Transverse colon (tissue), 4 donors: ENCODE measurements around the gene DGKZ. TPM values are rescaled to one million over a fixed set of nuclear protein-coding genes. Genes with fewer than 3 reads are reported as not detected.
A peak's percentile ranks its signal among the peaks of the same experiment; 100 is the strongest.

Experiments used
- DNase-seq: peaks from one replicate; pipeline ENCODE4 v3.0.0-alpha.2; 2019
- H3K27ac ChIP-seq, 4 donors: fragments of 200-600 bp; sonication (generic); 2 replicates each; pipeline ENCODE4 v1.5.1; 2016 to 2018; ENCODE audit warnings: inconsistent platforms in 4 of 4
- H3K27me3 ChIP-seq: fragments of 200-600 bp; sonication (generic); 2 replicates; pipeline ENCODE4 v1.5.1; 2017; ENCODE audit warnings: inconsistent platforms
- H3K36me3 ChIP-seq, 4 donors: fragments of 200-600 bp; sonication (generic); 2 replicates each; pipeline ENCODE4 v1.5.1; 2017 to 2019; ENCODE audit warnings: inconsistent platforms in 4 of 4
- H3K4me1 ChIP-seq, 4 donors: fragments of 200-600 bp; sonication (generic); 2 replicates each; pipeline ENCODE4 v1.5.1; 2017 to 2020; ENCODE audit warnings: inconsistent platforms in 4 of 4
- H3K4me3 ChIP-seq, 4 donors: fragments of 200-600 bp; sonication (generic); 1 replicate in 1 of 4; 2 replicates in 3 of 4; pipeline versions ENCODE4 v1.5.1 to v1.6.1; 2017 to 2019; ENCODE audit warnings: inconsistent platforms in 4 of 4
- H3K9me3 ChIP-seq, 2 donors: fragments of 200-600 bp; sonication (generic); 2 replicates each; pipeline ENCODE4 v1.5.1; 2017 to 2019; ENCODE audit warnings: inconsistent platforms in 2 of 2
- EP300 ChIP-seq: sonication (generic); formaldehyde crosslinking; IDR thresholded peaks from one replicate; pipeline ENCODE4 v1.6.1; 2017; ENCODE audit warnings: antibody characterized with exemption, low read depth
- POLR2A ChIP-seq: fragments of 450-650 bp; IDR thresholded peaks from one replicate; pipeline ENCODE4 v1.6.1; 2016; ENCODE audit warnings: antibody characterized with exemption, mild to moderate bottlenecking, moderate library complexity
- POLR2AphosphoS5 ChIP-seq, 3 donors: sonication (generic); formaldehyde crosslinking; IDR thresholded peaks; one replicate each; pipeline ENCODE4 v1.6.1; 2016; ENCODE audit warnings: antibody characterized with exemption in 3 of 3
- WGBS, 2 donors: methylation state at CpG; one replicate each; pipeline ENCODE4 v1.1.5; 2018; ENCODE audit warnings: low coverage in 1 of 2; 5-methylcytosine and 5-hydroxymethylcytosine counted together
- in situ Hi-C, 4 donors: fragments of 200-750 bp; cut with MboI; loops; one replicate each; pipeline versions ENCODE4 v1.15.0 to v1.15.1; 2017; ENCODE audit warnings: low sequenced_read_pairs in 3 of 4, low pct_ligation_motif_present in 1 of 4, low pct_unique_long_range_greater_than_20kb in 1 of 4
- intact Hi-C: fragments of 100-400 bp; cut with DNase I; formaldehyde crosslinking; loops from one replicate; pipeline ENCODE4 v1.15.1; 2023; ENCODE audit warnings: low total_unique reads
- total RNA-seq, 4 donors: library from RNA; depleted of rRNA; stranded (reverse); fragments of >200 nt; gene quantifications; one replicate each; pipeline ENCODE4 v1.1.0, GENCODE V29; 2016
- TF ChIP-seq, protein P1 (sequence below), 5 experiments: fragments of 200-600 bp in 3 of 5; fragments of 450-650 bp in 2 of 5; sonication (generic) in 3 of 5; IDR thresholded peaks; 1 replicate in 2 of 5; 2 replicates in 3 of 5; pipeline ENCODE4 v1.5.1; 2016 to 2017; ENCODE audit warnings: antibody characterized with exemption in 5 of 5, inconsistent platforms in 3 of 5, mild to moderate bottlenecking in 2 of 5, moderate library complexity in 1 of 5

The DGKZ gene
- total RNA-seq, 4 donors from 2014 or later: 56.4 to 105 (median 67.7) TPM

DNA sequence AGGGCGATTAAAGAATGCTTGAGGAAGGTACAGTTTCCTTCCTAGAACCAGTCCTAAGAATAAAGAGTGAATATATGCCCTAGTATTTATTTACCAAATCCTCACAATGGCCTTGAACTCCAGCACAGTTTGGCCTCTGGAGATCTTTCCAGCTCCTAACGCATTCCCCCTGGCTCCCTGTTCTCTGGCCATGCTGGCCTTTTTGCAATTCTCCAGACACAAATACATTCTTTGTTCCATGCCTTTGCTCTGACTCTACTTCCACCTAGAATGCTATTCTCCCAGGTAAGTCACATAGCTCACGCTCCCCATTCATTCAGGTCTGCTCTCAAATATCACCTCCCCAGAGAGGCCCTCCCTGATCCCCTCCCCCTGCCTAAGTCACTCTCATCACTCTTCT is 3.7 kb upstream of the DGKZ start:
- Histone ChIP-seq H3K27me3 (no peaks in the 10 kb centered on the region), H3K4me1 (peaks cover 10 to 33% (median 14%) of the 10 kb centered on the region in 4 donors), H3K27ac (no peak overlapping the region), H3K36me3 (no peaks in the 10 kb centered on the region), H3K9me3 (no peaks in the 10 kb centered on the region), H3K4me3 (no peak overlapping the region)
- WGBS, 2 donors: 87 to 89% methylated on average over 2 to 3 of the region's 3 CpGs
- intact Hi-C loops (no loop called here), in situ Hi-C loops (no loop called here)
- no peak for DNase-seq
- TF ChIP-seq, protein P1, sequence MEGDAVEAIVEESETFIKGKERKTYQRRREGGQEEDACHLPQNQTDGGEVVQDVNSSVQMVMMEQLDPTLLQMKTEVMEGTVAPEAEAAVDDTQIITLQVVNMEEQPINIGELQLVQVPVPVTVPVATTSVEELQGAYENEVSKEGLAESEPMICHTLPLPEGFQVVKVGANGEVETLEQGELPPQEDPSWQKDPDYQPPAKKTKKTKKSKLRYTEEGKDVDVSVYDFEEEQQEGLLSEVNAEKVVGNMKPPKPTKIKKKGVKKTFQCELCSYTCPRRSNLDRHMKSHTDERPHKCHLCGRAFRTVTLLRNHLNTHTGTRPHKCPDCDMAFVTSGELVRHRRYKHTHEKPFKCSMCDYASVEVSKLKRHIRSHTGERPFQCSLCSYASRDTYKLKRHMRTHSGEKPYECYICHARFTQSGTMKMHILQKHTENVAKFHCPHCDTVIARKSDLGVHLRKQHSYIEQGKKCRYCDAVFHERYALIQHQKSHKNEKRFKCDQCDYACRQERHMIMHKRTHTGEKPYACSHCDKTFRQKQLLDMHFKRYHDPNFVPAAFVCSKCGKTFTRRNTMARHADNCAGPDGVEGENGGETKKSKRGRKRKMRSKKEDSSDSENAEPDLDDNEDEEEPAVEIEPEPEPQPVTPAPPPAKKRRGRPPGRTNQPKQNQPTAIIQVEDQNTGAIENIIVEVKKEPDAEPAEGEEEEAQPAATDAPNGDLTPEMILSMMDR (IDR thresholded peaks at IDR 0.05): no peak
- no peak for TF ChIP-seq EP300
- no peak for TF ChIP-seq POLR2A
- no peak for TF ChIP-seq POLR2AphosphoS5 (IDR thresholded peaks at IDR 0.05)

DNA sequence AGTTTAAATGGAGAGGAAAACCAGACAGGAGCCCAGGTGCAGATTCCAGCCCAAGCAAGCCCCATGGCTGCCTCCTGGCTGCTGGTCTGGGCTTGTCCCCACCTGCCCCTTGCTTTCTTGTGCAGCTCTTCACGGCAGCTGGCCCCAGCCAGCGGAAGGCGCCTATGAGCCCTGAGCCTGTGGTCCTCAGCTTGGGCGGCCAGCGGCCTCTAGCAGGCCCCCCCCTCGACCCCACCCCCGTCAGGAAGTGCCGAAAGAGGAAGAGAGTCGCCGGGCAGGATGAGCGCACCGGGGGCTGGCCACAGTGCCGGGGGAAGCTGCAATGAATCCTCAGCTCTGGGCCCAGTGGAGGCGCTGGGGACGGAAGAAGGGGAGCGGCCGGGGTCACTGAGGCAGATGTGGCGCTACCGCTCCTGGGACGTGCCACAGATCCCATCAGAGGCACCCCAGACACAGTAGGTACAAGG is 2.1 kb upstream of the DGKZ start:
- in situ Hi-C loops (no loop called here), intact Hi-C loops (no loop called here)
- no peaks in the 10 kb centered on the region for H3K36me3 ChIP-seq
- DNase-seq: peak; percentile 43
- peak overlapping the region in 3 of 4 donors; percentile 4 to 37 (median 14) for H3K4me3 ChIP-seq
- peak overlapping the region; percentile 51 to 58 (median 57) for H3K27ac ChIP-seq
- H3K4me1 ChIP-seq: peaks cover 13 to 29% (median 19%) of the 10 kb centered on the region in 4 donors
- peak; percentile 24 for TF ChIP-seq POLR2A
- TF ChIP-seq EP300: no peak
- TF ChIP-seq, protein P1 (IDR thresholded peaks at IDR 0.05): no peak
- 67 to 80% methylated on average over 2 to 20 of the region's 20 CpGs for WGBS, 2 donors
- H3K9me3 ChIP-seq: no peaks in the 10 kb centered on the region
- no peaks in the 10 kb centered on the region for H3K27me3 ChIP-seq

DNA sequence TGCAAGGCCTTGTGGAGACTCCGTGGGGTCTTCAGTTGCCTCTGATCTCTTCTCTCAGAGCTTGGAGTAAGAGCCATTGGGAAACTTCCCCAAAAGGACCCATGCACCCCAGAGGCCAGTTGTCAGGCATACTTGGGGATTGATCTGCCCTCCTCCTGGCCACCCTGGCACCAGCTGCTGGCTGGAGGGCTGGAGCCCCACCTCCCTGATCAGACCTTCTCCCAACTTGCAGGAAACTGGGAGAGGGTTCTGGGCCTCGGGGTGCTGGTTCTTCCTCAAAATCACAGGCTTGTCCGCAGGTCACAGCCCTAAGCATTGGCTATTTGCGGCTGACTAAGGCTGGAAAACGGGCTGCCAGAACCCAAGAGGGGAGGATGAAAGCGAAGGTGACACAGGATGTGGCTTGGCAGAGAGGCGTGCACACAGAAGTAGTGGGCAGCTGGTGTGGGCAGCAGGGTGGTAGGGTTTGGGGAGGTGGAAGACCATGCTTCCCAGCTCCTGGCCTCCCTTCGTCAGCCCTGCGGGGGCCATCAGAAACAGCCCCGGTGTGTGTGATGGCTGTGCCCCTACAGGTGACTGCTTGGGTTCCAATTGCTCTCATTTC is 1.3 kb upstream of the DGKZ start:
- no peaks in the 10 kb centered on the region for H3K9me3 ChIP-seq
- intact Hi-C loops (no loop called here), in situ Hi-C loops (no loop called here)
- H3K27ac ChIP-seq: peak overlapping the region; percentile 51 to 58 (median 57)
- no peaks in the 10 kb centered on the region for H3K36me3 ChIP-seq
- TF ChIP-seq, protein P1 (IDR thresholded peaks at IDR 0.05): no peak
- no peak for TF ChIP-seq POLR2A
- TF ChIP-seq POLR2AphosphoS5 (IDR thresholded peaks at IDR 0.05): no peak
- no peak for TF ChIP-seq EP300
- no peaks in the 10 kb centered on the region for H3K27me3 ChIP-seq
- H3K4me1 ChIP-seq: peaks cover 13 to 30% (median 20%) of the 10 kb centered on the region in 4 donors
- WGBS, 2 donors: 76% methylated on average over 7 of the region's 10 CpGs; no CpG with 5 or more reads in 1 of the 2 donors
- peak overlapping the region in 3 of 4 donors; percentile 4 to 37 (median 14) for H3K4me3 ChIP-seq
- no peak for DNase-seq

DNA sequence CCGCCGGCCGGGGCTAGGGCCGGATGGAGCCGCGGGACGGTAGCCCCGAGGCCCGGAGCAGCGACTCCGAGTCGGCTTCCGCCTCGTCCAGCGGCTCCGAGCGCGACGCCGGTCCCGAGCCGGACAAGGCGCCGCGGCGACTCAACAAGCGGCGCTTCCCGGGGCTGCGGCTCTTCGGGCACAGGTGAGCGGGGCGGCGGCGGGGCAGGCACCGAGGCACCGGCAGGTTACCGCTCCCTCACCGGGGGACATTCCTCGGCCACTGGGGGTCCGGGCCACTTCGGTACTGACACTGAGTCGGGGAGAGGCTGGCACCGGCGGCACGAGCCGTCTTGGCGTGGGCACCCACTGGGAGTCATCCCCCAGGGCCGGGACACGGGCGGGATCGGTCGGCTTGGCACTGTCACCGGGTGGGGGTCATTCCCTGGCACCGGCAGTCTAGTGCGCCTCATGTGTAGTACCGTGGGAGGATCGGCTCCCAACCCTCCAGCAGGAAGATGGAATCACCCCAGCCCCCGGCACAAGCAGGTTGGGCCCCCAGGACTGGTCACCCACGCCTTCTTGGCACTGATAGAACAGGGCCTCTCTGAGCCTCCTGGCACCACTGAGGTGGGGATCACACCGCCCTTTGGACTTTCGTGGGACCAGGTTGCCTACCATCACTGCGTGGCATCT is 511 bp downstream of the DGKZ start:
- in situ Hi-C loops: no loop called here
- 2% methylated on average over 28 of the region's 63 CpGs; no CpG with 5 or more reads in 1 of the 2 donors for WGBS, 2 donors
- Histone ChIP-seq H3K27ac (peak overlapping the region; percentile 68 to 76 (median 74)), H3K4me3 (peak overlapping the region; percentile 65 to 86 (median 71)), H3K9me3 (no peaks in the 10 kb centered on the region), H3K4me1 (peaks cover 16 to 35% (median 26%) of the 10 kb centered on the region in 4 donors), H3K27me3 (no peaks in the 10 kb centered on the region), H3K36me3 (no peaks in the 10 kb centered on the region)
- DNase-seq: peak; percentile 34
- TF ChIP-seq, protein P1 (IDR thresholded peaks at IDR 0.05): no peak
- no peak for TF ChIP-seq EP300
- no peak for TF ChIP-seq POLR2AphosphoS5 (IDR thresholded peaks at IDR 0.05)
- TF ChIP-seq POLR2A: no peak
- intact Hi-C loops: no loop called here
